ENCODE data around the gene ZNF846.

DNA sequence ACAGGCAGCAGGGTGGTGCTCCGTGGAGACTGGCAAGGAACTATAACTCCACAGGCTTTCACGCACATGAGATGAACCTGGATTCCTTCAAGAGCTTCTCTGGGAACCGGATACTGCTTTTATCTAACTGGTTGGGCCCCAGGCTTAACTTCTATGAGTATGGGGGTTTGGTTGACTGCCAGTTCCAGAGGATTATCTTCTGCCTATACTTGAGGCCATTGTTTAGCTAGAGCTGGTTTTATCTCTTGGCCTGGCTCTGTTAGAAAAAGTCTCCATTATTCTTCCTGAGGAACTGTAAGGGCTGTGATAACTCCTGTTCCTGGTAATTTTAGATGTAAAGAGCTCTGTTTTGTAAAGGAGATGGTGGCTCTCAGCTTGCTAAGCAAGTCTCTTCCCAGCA lies 40.9 kb downstream of the ZNF846 start:
- no peak for TF ChIP-seq TARDBP (IDR thresholded peaks at IDR 0.05)
- TF ChIP-seq NFRKB (IDR thresholded peaks at IDR 0.05): no peak
- TF ChIP-seq SUZ12 (IDR thresholded peaks at IDR 0.05): no peak
- TF ChIP-seq LEF1 (IDR thresholded peaks at IDR 0.05; ENCODE audit: borderline replicate concordance): no peak
- TF ChIP-seq FOXA1 (IDR thresholded peaks at IDR 0.05): no peak
- no peak for TF ChIP-seq ZNF384 (IDR thresholded peaks at IDR 0.05)
- TF ChIP-seq BHLHE40 (IDR thresholded peaks at IDR 0.05; ENCODE audit: borderline replicate concordance): no peak
- TF ChIP-seq FOXM1 (IDR thresholded peaks at IDR 0.05; ENCODE audit: borderline replicate concordance): no peak
- TF ChIP-seq SP1 (IDR thresholded peaks at IDR 0.05): no peak
- TF ChIP-seq CTBP1 (IDR thresholded peaks at IDR 0.05; ENCODE audit: borderline replicate concordance): no peak
- no peak for TF ChIP-seq ARNT (IDR thresholded peaks at IDR 0.05)
- TF ChIP-seq HDGF (IDR thresholded peaks at IDR 0.05; ENCODE audit: borderline replicate concordance): no peak
